AG08396 (cell line): Measurements from ENCODE around the gene VPS51.

Experiments
- DNase-seq: peaks from one replicate; pipeline ENCODE4 v3.0.0; 2012; ENCODE audit warnings: low spot score, mixed read lengths

The VPS51 gene

GRCh38 chr11:65119670-65119995, 23.6 kb downstream of the VPS51 start:
- no peak for DNase-seq

- DNase-seq, result no peak
Measured at GRCh38 chr11:65120831-65121230, 24.8 kb downstream of the VPS51 start.

- no peak for DNase-seq
Measured at GRCh38 chr11:65121447-65121864, 25.4 kb downstream of the VPS51 start.

GRCh38 chr11:65121865-65122696, 26.1 kb downstream of the VPS51 start, which contains the start of the genes FAU and MRPL49:
FAU (minus strand) TSS chr11:65122134; CDS start chr11:65121813, 321 bp downstream.
MRPL49 (plus strand) TSS chr11:65122321; CDS start chr11:65122347, 26 bp downstream.
- peak; percentile 96 for DNase-seq

GRCh38 chr11:65124480-65125196, 28.6 kb downstream of the VPS51 start:
- no peak for DNase-seq

GRCh38 chr11:65125197-65126056, 29.4 kb downstream of the VPS51 start:
- no peak for DNase-seq

- no peak for DNase-seq
Measured at GRCh38 chr11:65126624-65127274, 30.7 kb downstream of the VPS51 start.

DNA sequence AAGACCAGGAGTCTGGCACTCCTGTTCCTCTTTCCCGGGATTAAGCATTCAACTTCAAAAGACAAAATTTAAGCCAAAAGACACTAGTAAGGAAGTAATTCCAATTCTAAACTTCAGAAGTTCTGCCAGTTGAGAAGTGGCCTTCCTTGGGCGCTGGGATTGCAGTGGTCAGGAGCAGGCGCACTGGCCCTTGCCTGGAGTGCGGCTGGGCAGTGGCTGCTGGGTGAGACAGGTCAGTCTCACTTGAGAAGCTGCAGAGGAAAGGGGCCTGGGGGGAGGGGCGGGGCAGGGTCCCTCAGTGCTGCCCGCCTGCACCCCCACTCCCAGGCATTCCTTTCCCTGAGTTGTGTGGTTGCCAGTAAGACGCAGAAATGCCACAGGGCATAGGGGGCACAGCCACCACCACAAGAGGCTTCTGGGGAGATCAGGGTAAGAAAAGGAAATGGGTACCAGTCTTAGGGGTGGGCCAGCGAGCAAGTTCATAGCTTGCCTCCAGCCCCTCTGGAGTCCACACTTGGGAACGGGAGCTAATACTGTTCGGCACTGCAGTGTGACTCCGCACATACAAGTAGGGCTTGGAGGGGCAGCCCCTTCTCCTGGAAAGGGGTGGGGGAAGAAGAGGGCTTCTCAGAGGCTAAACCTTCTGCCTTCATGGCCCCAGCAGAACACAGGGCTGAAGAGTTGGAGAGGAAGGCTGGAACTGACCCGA, 31.6 kb downstream of the VPS51 start:
- no peak for DNase-seq

DNA sequence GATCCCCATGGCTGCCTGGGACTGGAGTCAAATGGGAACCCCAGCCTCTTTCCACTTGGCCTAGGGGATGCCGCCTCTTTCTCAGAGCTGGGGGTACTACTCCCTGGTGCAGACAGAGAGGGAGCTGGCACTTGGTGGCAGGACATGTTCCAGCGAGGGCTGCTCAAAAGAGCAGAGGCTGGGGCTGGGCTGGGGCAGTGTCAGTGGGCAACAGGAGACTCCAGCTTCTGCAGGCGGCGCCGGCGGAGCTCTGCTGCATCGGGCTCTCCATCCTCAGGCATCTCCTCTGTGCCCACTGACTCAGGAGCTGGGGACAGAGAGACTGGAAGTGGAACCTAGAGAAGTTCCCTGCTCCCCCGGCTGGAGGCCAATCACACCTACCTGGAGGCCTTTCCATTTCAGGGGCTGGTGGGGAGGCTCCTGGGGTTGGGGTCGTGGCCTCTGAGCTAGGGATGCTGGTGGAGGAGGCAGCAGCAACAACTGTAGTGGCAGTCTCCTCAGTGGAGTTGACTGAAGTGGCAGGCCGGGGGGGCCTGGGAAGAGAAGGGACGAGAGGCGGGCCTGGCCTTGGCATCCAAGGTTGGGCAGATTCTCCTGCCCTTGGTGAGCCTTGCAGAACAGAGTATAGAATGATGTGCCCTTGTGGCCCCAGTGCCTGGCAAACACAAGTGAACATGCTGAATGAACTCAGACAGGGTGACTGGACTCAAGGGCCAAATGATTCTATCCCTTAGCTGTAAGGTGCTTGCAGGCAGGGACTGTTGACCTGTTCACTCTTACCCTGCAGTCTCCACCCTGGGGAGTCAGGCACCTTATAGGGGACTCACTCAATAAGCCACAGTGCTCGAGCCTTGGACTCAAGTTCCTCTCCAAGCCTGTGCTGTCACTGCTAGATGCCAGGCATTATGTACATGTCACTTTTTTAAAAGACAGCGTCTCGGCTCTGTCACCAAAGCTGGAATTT, 32.5 kb downstream of the VPS51 start:
- DNase-seq, result no peak

GRCh38 chr11:65129649-65130441, 33.8 kb downstream of the VPS51 start:
- no peak for DNase-seq

GRCh38 chr11:65130631-65131416, 34.8 kb downstream of the VPS51 start:
- DNase-seq, result no peak

DNA sequence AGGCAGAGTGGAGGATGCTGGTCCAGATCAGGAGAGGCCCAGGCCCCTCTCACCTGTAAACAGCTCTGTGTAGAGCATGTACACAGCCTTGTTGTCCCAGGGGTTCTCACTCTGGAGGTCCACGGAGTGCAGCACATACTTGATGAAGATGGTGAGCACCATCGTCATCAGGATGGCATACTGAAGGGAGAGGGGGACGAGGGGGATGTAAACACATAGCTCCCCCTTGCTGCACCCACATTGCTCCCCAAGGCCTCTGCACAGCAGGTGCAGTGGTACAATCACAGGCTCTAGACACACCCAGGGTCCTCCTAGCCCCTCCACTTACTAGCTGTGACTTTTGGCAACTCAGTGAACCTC, 35.4 kb downstream of the VPS51 start:
- no peak for DNase-seq

DNA sequence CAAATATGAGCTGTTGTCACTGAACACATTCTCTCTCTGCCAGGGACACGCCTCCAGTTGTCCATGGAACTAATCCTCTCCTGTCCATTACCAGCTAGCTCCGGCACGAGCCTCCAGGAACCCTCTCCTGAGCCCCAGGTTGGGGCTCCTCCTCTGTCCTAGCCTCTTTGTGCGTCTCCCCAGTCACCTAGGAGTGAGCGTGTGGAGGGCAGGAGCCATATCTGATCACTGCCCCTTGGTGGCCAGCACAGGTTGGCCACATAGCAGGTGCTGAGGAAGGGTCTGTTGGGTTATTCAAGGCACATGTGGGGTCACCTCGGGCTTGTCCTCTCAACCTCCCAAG, 35.9 kb downstream of the VPS51 start:
- no peak for DNase-seq

- DNase-seq, result no peak
Measured at GRCh38 chr11:65132238-65132987, 36.4 kb downstream of the VPS51 start.

DNA sequence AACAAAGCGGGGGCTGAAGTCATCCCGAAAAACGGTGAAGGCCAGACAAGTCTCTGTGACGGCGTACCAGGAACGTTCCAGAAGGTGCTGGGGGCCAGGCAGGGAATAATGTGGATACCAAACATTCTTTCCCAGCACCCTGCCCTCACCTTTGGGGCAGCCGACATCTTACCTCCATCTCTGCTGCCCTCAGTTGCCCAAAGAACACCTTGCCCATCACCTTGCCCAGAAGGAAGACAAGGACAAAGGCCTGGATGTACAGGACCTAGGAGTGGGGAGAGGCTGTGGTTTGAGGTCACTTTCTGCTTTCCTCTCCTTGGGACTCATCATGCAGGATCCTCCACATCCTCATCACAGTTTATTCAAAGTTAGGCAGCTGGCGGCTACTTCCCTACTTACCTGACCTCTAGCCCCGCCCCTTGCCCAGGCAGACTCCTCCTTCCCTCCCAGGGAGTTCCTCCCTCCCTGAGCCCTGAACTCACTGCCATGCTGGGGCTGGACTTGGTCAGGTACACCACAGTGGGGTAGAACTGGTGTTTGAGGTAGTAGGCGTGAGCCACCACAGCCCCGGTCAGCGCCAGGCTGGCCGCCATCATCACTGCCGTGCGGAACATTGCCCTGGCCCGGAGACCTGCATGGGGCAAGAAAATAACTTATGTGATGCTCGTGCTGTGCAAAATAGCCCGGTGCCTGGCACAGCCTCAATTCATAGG, 37.1 kb downstream of the VPS51 start:
- DNase-seq, result no peak

GRCh38 chr11:65133724-65134123, 37.7 kb downstream of the VPS51 start:
- no peak for DNase-seq
